HCT116 (cell line): ENCODE results near the gene MYO7A. TPM values are rescaled to one million over a fixed set of nuclear protein-coding genes. Genes with fewer than 3 reads are reported as not detected.
A peak's percentile ranks its signal among the peaks of the same experiment; 100 is the strongest.

Source experiments
- ATAC-seq: fragments of 200-7000 bp; cut with Tn5 transposase; 2 replicates; pipeline ENCODE4 v1.9.1; 2020; ENCODE audit warnings: mild to moderate bottlenecking, moderate library complexity
- BruUV-seq: library from RNA; stranded (reverse); fragments of 400-500 nt; replicated peaks from 2 replicates; lab custom pipeline; 2021; lab: Mats Ljungman, UMichigan
- CTCF ChIA-PET: fragments of 300-600 bp; sonication (Branson Sonifier 250); formaldehyde crosslinking; loops from one replicate; lab custom pipeline; 2021; ENCODE audit warnings: antibody characterized with exemption; lab: Charles Lee
- POLR2A ChIA-PET: fragments of 300-600, 350-600 bp; sonication (Branson Sonifier 250); formaldehyde crosslinking; loops from one replicate; lab custom pipeline; 2021; ENCODE audit warnings: antibody characterized with exemption; lab: Charles Lee
- RAD21 ChIA-PET, 2 experiments: fragments of 300-600 bp; sonication (Branson Sonifier 250); formaldehyde crosslinking; loops; one replicate each; lab custom pipeline; 2023; ENCODE audit warnings: low total read pairs in 2 of 2; ENCODE audit not compliant: uncharacterized antibody in 2 of 2, unreplicated experiment in 2 of 2, low non-redundant PET in 1 of 2; lab: Charles Lee
- DNase-seq: peaks from one replicate; pipeline ENCODE4 v3.0.0-alpha.2; 2010; ENCODE audit warnings: low read depth, low spot score
- H2AFZ ChIP-seq: fragments of 200-600 bp; shearing (Covaris generic), sonication (generic); 2 replicates; pipeline ENCODE4 v1.6.1; 2017; ENCODE audit warnings: low read depth, mixed run types, mixed read lengths, antibody characterized with exemption, low read length; ENCODE audit not compliant: poor library complexity, severe bottlenecking
- H3K27ac ChIP-seq: 2 replicates; pipeline ENCODE4 v1.5.1; 2012; ENCODE audit warnings: low read depth, low read length
- H3K27me3 ChIP-seq: fragments of 200-600 bp; sonication (generic); 2 replicates; pipeline ENCODE4 v1.6.1; 2016; ENCODE audit warnings: mixed run types, low read length, mixed read lengths; ENCODE audit not compliant: insufficient read depth
- H3K36me3 ChIP-seq, 2 experiments: fragments of 200-500 bp in 1 of 2; fragments of 200-600 bp in 1 of 2; sonication (Bioruptor generic) in 1 of 2; sonication (generic) in 1 of 2; 2 replicates each; pipeline versions ENCODE4 v1.5.1 to v1.6.1; 2014 to 2016; ENCODE audit warnings: low read length in 2 of 2, inconsistent platforms in 1 of 2, mixed read lengths in 1 of 2, mixed run types in 1 of 2; ENCODE audit not compliant: insufficient read depth in 2 of 2, control insufficient read depth in 1 of 2
- H3K4me1 ChIP-seq, 2 experiments: fragments of 200-600 bp in 1 of 2; sonication (generic) in 1 of 2; 2 replicates each; pipeline versions ENCODE4 v1.5.1 to v1.6.1; 2012 to 2017; ENCODE audit warnings: low read length in 2 of 2, inconsistent platforms in 1 of 2, mild to moderate bottlenecking in 1 of 2, mixed read lengths in 1 of 2, mixed run types in 1 of 2, moderate library complexity in 1 of 2; ENCODE audit not compliant: insufficient read depth in 2 of 2, control insufficient read depth in 1 of 2
- H3K4me2 ChIP-seq: fragments of 200-600 bp; sonication (generic); 2 replicates; pipeline ENCODE4 v1.6.1; 2017; ENCODE audit warnings: mixed run types, low read length, mixed read lengths
- H3K4me3 ChIP-seq, 2 experiments: fragments of 200-600 bp in 1 of 2; sonication (generic) in 1 of 2; replicated peaks in 1 of 2; 2 replicates each; pipeline ENCODE4 v1.5.1; 2011 to 2016; ENCODE audit warnings: low read length in 2 of 2, control low read depth in 1 of 2, low read depth in 1 of 2, mild to moderate bottlenecking in 1 of 2, mixed read lengths in 1 of 2, mixed run types in 1 of 2
- H3K79me2 ChIP-seq: fragments of 200-600 bp; sonication (generic); 2 replicates; pipeline ENCODE4 v1.6.1; 2017; ENCODE audit warnings: mild to moderate bottlenecking, mixed run types, low read length, moderate library complexity, mixed read lengths; ENCODE audit not compliant: insufficient read depth
- H3K9ac ChIP-seq: fragments of 200-600 bp; sonication (generic); 2 replicates; pipeline ENCODE4 v1.6.1; 2016; ENCODE audit warnings: low read length, mixed read lengths
- H3K9me2 ChIP-seq: fragments of 200-600 bp; sonication (generic), shearing (Covaris generic); 2 replicates; pipeline ENCODE4 v1.6.1; 2017; ENCODE audit warnings: mixed run types, mild to moderate bottlenecking, moderate library complexity; ENCODE audit not compliant: insufficient read depth
- H3K9me3 ChIP-seq, 2 experiments: fragments of 200-500 bp in 1 of 2; fragments of 200-600 bp in 1 of 2; sonication (Bioruptor generic) in 1 of 2; sonication (generic) in 1 of 2; 2 replicates each; pipeline ENCODE4 v1.6.1; 2014 to 2017; ENCODE audit warnings: low read length in 2 of 2, mixed read lengths in 2 of 2, inconsistent platforms in 1 of 2, low read depth in 1 of 2, mild to moderate bottlenecking in 1 of 2, mixed run types in 1 of 2, moderate library complexity in 1 of 2; ENCODE audit not compliant: control insufficient read depth in 1 of 2, insufficient read depth in 1 of 2
- H4K20me1 ChIP-seq: fragments of 200-600 bp; sonication (generic), shearing (Covaris generic); 2 replicates; pipeline ENCODE4 v1.6.1; 2017; ENCODE audit warnings: mixed run types, mild to moderate bottlenecking, moderate library complexity; ENCODE audit not compliant: insufficient read depth
- FOSL1 ChIP-seq: IDR thresholded peaks from 2 replicates; pipeline ENCODE4 v1.6.1; 2012; ENCODE audit warnings: low read depth
- REST ChIP-seq: IDR thresholded peaks from 2 replicates; pipeline ENCODE4 v1.6.1; 2012; ENCODE audit warnings: low read depth
- SP1 ChIP-seq: IDR thresholded peaks from 2 replicates; pipeline ENCODE4 v1.6.1; 2012; ENCODE audit warnings: low read depth
- intact Hi-C: fragments of 100-400 bp; cut with micrococcal nuclease; formaldehyde crosslinking; loops from 2 replicates; pipeline ENCODE4 v1.10.0; 2022
- total RNA-seq: library from RNA; stranded (reverse); gene quantifications from one replicate; pipeline ENCODE4 v1.2.1, GENCODE V29; 2021; ENCODE audit not compliant: unreplicated experiment

Gene MYO7A
- total RNA-seq, 1 experiment from 2014 or later = 1.8 TPM

GRCh38 chr11:77135069-77135468, 7.0 kb downstream of the MYO7A start (continued):
- TF ChIP-seq REST (no peak), SP1 (no peak), FOSL1 (no peak)

- Histone ChIP-seq H4K20me1 (no peaks in the 10 kb centered on the region), H3K4me3 (no peak overlapping the region), H2AFZ (peak overlapping the region; percentile 12), H3K9me2 (no peaks in the 10 kb centered on the region), H3K4me2 (peak overlapping the region; percentile 13; the same call in 1 of the 2 replicates), H3K27ac (no peak overlapping the region), H3K4me1 (peaks cover 0 to 3% of the 10 kb centered on the region in 2 experiments; a peak in 2 of 4 replicates), H3K9ac (no peak overlapping the region), H3K27me3 (no peaks in the 10 kb centered on the region), H3K9me3 (no peaks in the 10 kb centered on the region), H3K79me2 (no peaks in the 10 kb centered on the region), H3K36me3 (no peaks in the 10 kb centered on the region)
- TF ChIP-seq SP1 (no peak), REST (no peak)
- POLR2A ChIA-PET = no interaction called here
- DNase-seq (no peak), ATAC-seq (no peak)
- RAD21 ChIA-PET = no interaction called here
- CTCF ChIA-PET = interaction anchor here (1.1 kb wide), 1 partner anchor 9 kb away, joined by 3 read pairs; no protein-coding TSS in a partner anchor
- intact Hi-C loops = no loop called here
- no TSS peak for BruUV-seq
Observed at GRCh38 chr11:77136074-77136473, 8.0 kb downstream of the MYO7A start.
